AG20443 (cell line): Measurements from ENCODE around the gene OPCML.

Experiments
- DNase-seq: peaks from one replicate; pipeline ENCODE4 v3.0.0; 2012; ENCODE audit warnings: low spot score, mixed read lengths

The OPCML gene

DNA sequence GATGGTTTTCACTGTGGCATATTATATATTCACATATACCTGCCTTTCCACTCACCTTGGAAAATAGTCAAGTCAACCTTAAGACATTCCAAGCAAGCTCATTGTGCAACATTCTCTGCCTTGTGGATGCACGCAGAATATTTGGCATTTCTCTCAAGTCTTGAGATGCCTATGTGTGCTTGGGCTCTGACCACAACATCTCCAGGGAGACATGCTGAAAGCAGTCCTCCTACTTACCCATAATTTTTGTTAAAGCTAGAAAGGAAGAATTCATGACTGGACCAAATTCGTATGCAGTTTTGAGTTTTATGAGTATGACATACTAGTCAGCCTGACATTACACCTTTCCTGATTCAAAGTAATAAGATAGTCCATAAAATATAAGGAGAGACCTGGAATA lies 684.0 kb downstream of the OPCML start:
- DNase-seq, result peak; percentile 61

DNA sequence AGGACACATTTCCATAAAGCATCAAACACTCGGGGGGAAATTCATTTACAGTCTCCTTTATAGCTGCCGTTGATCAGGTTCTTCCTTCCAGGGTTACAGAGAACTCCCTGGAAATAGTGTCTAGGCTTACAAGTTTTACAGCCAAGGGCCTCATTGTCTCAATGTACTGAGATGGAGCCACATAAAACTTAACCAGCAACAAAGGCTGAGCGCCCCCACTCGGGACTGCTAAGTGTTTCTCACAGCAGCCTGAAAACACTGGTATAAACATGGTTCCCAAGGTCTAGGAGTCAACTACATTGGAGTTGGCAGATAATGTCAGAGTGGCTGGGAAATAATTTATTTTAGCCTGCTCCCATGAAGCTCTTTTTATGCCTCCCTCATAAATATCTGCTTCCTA lies 686.2 kb downstream of the OPCML start:
- no peak for DNase-seq

DNA sequence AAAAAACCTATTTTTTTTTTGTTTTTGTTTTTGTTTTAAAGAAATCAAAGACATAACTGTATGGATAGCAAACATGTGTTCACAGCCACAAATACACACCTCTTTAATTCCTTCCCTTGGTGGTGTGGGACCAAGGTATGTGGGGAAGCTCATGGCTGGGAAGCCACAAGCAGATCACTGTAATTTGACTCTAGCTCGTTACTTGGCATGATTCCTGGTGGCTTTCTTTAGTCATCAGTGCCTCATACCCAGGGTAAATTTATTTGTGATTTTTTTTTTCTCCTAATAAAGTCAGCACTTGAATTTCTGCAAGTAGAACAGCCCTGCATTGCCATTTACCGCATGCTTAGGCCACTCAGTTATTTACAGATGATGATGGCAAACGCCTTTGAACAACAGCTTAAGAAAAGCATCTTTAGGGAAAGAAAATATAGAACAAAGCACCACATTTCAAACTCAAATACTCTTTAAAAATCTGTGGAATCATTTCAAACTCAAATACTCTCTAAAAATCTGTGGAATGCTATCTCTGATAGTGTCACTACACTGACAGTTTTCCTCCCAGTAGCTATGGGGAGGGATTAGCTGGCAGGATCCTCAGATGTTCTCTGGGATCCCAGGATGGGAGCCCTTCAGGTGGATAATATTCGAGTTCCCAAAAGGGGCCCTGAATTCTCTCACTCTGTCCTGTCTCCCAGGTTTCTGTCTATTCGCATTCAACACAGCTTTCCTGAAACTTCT lies 687.2 kb downstream of the OPCML start:
- DNase-seq, result peak; percentile 83

DNA sequence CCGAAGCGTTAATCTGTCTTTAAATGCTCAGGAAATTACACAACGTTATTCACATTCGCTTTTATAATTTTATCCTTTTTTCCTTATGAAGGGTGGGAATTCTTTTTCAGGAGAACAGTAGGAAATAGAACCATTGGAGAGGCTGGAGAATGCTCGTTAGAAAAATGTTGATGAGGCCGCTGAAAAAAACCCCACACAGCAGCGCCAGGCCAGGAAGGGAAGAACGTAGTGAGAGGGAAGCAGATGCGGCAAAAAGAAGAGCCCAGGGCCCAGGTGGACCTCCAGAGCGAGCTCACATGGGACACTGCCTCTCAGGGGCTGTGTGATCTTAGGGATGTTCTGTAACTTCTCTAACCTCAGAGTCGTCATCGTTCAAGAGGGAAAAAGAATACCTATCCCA lies 691.6 kb downstream of the OPCML start:
- no peak for DNase-seq

DNA sequence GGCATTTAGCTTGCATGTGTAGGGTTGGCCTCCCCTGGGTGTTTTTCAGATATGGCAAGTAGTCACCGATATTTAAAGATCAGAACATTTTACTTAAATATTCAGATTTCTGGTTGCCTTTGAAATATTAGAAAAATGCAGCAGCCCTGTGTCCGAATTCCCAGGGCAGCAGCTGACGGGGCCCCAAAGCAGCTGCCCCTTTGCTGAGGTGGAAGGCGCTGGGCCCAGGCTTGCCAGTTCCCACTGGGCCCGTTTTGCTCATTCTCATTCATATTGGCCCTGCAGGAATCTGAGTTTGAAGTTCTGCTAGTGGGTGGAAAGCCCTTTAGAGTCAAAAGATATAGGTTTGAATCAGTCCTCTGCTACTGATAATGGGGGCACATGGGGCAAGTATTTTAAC lies 692.1 kb downstream of the OPCML start:
- no peak for DNase-seq

DNA sequence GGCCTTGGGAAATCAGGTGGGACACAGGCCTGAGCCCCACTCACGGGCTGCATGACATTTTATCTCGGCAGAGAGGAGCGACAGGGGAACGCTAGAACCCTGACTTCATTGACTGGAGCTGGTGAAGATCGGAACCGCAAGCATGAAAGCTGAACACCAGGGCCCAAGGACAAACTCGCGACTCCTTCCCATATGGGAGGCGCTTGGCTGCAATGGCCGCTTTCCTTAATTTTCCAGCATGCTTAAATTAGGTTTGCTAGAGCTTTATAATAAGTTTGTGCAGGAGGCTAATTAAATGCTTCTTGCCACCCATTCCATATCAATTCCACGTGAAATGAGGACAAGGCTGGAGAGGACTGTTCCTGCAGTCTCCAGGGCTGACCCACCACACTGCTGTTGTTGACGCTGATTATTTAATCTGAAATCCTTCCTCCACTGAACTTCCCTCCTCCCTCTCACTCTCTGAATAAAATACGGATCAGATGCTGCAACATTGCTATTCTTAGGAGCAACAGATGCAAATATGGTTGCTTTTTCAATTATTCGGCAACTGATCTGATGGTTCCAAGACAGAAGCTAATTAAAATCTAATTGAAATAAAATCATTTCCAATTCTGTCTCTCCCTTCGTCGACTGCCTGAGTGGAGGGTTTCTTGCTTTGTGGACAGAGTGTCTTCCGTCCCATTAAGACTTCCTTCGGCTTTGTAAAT lies 692.9 kb downstream of the OPCML start:
- no peak for DNase-seq

DNA sequence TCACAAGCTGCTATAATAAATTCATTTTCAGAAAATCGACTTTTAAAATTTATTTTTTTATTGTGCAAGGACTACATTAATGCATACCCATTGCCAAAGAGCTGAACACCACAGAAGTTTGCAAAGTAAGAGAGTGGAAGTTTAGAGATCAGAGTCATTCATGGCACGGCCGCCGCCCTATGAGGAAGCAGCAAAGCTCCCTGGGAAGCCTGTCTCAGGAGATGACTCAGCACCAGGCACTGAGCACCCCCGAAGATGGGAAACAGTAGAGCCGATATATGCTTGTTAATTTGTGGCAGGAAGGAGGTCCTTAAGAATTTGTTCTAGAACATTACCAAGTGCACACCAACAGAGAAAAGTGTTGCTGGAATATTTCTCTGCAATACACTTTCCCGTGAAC lies 693.7 kb downstream of the OPCML start:
- peak; percentile 74 for DNase-seq

DNA sequence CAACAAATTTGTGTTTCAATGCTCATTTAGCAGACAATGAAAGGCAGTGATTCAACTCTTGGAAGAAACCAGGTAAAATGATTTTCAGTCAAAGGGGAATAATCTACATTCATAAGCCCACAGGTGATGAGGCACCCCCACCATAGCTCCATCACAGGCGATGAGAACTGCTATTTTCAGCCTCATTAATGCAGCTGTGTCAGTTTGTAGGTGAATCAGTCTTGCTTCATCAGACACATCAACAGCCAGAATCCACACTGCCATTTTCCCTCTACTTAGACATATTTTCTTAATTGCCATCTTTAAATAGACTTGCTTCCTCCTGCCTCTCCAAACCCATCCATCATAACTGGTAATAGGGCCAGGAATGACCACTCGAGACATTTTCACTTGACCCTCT lies 701.0 kb downstream of the OPCML start:
- DNase-seq, result no peak

DNA sequence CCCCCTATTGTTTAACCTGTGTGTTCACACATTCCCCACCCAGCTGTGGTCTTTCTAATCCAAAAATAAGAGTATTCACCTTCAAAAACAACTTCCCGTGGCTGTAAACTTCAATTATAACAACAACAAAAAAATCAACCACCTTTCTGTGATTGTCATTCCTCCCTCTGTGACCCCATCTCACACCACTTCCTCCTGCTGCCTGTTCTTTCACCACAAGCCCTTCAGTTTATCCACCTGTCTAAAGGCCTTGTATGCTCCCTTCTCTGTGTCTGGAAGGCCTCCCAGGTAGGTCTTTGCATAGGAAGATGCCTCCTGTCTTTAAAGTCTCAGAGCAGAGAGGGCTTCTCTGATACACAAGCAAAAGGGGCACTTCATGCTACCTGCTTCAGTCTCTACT lies 707.7 kb downstream of the OPCML start:
- DNase-seq, result no peak

DNA sequence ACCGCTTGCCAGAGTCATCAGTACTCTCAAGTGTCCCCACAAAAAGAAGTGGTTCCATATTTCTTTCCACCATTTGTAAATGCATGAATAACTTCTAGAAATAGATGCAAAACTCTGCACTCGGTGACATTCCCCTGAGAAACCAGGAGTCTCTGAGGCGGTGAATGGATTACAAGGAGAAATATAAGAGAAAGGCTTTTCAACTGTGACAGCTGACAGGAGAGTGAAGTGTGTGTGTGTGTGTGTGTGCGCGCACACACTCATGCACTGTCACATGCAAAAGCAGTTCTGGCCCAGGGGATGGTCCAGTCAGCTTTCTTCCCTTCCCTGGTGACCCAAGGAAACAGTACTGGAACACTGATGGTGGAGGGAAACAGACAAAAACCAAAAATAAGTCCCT lies 710.0 kb downstream of the OPCML start:
- DNase-seq, result no peak

DNA sequence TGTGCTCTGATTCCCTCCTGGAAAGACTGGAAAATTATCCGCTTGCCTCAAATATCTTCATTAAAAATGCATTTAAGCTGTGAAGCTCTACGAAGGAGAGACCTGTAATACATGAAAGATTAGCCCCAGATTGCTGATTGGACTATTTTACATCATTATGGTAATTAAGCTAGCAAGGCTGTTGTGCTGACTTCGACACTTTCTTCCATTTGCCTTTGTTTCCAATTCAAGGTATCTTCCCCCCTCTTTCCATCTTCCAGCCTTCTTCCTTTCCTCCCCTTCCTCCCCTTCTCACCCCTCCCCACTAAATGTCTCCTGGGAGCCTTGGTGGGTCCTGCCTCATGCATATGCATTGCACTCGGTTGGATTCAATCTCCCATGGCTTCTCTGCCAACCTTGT lies 710.8 kb downstream of the OPCML start:
- DNase-seq, result no peak

DNA sequence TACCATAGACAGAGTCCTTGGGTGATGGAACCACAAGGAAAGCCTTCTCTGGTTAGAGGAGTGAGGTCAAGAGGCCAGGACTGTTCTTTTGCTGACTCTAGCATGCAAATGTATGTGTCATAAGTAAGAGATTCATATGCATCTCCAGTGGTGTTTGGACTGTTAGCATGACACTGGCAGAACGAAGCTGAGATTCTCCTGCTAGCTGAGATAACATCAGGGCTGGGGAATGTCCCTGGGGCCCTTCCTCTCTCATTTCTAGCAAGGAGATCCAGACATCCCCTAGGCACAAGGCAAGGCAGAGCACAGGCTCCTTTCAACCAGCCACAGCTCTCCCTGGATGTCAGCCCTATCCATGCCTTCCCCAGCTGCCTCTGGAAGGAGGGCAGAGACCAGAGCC lies 711.3 kb downstream of the OPCML start:
- peak; percentile 40 for DNase-seq

DNA sequence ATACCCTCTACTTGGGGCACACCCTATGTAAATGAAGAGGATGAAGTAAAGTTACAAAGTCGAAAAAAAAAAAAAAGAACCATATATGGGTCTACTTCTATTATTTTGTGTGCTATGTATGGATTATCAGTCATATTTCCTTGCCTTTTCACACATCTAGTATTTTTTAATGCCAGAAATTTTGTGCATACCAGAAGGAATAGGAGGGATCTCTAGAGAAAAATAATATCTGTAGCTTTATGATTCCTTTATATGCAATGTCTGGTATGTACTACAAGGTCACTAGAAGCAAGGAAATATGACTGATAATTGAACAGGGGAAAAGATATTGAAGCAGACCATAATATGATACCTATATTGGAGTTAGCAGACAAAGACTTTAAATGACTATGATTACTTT lies 713.4 kb downstream of the OPCML start:
- no peak for DNase-seq

DNA sequence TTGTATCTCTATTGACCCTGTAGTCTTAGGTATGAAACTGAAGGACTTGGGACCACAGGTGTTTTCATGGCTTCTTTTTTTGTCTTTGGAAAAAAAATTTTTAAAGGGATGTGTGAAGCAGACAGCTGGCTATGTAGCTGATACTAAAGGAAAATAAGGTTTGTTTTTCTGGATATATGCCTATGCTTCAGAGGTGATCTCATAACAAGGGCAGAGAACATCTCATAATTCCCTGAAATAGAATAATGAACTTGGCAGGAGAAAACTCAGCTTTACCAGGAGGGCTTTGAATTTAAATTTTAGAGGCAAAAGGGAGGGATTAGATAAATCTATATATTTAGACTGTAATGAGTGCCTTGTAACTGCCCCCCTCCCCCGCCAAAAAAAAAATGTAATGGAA lies 714.9 kb downstream of the OPCML start:
- DNase-seq, result no peak

DNA sequence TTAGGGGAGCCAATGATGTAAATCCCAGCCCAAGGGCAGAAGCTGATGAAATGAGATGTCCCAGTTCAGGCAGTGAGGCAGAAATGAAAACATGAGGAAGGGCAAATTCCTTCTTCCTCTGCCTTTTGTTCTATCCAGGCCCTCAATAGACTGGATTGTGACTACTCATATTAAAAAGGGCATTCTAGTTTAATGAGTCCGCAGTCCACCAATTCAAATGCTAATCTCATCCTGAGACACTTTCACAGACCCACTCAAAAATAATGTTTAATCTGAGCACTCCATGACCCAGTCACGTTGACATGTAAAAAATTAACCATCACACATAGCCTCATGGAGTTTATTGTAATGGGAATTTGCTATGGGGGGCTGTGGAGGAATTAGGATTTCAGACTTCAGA lies 717.9 kb downstream of the OPCML start:
- DNase-seq, result no peak

DNA sequence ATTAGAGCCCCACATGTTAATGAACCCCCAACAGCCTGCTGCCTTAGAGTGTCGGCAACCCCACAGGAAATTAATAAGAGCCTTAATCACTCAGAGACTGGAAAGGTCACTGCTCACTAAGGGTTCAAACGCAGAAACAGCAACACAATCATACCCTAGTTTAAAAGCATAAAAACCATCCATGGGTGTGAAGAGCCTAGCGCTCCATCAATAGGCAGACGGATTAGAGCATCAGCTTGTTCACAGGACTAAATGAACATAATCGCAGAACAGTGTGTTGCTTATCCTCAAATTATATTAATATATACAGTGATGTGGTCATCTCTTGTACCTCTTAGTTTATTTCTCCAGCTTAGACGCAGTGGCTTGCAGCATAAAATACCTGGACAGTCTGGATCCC lies 720.7 kb downstream of the OPCML start:
- no peak for DNase-seq

DNA sequence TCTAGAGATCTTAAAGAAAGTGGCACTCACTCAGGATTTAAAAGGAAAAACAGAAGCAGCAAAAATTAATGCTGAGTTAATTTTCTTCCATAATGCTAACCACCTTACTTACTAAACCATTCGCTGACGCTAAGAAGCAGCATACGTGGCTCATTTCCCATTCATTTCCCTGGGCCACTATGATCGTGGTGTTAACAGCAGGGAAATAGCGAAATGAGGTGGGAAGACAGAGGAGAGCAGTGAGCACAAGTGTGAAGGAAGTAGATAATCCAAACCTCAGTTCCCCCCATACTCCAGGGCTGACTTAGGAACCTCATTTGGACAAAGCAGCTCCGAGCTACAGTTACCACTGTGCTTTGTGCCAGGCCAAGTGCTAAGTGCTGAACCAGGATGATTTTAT lies 723.2 kb downstream of the OPCML start:
- no peak for DNase-seq

DNA sequence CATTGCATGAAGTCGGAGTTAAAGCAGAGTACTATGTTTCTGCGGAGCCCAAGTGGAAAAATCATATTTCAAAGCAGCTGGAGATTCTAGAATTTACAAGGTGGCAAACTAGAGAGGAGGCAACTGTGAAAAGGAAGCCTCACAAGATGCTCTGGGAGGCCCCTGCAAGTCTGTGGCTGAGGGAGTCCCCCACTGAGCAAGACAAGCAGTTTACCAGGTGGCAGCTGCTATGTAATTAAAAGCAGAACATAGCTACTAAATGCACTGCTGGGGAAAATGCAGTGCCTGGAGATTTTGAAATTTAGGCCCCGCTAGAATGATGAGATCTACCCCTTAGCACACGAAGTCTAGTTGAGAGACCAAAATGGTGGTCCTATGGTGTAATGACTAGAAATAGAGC lies 728.0 kb downstream of the OPCML start:
- no peak for DNase-seq

DNA sequence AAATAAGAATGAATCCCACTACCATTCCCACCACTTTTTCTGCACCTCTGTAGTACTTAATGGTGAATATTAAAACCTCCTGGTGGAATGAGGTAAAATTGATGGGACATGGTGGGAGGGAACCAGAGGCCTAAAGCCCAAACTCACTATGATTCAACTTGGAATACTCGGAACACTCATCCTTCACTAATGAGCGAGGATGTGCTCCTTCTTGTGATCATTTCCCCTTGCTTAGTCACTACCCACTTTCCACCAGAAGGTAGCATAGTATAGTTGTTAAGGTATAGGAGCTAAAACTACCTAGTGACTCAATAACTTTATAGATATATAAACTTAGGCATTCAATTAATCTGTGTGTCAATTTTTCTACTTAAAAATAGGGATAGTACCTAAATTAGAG lies 728.9 kb downstream of the OPCML start:
- DNase-seq, result peak; percentile 54

DNA sequence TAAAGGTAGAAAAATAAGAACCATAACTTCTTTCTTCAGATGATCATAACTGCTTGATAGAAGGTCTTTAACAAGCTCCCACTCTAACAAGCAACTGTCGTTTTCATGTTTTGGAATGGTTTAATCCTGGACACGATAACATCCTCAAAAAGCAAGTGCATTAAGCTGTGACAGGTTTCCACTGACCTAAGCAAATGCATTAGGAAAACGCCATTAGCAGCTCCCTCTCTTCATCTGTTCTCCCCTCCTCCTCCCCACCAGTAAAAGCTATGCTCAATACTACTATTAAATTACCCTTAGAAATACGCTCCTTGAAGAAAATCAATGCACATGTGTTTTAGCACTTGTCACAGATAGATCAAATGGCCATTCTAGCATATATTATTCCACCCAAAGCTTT lies 729.4 kb downstream of the OPCML start:
- no peak for DNase-seq

DNA sequence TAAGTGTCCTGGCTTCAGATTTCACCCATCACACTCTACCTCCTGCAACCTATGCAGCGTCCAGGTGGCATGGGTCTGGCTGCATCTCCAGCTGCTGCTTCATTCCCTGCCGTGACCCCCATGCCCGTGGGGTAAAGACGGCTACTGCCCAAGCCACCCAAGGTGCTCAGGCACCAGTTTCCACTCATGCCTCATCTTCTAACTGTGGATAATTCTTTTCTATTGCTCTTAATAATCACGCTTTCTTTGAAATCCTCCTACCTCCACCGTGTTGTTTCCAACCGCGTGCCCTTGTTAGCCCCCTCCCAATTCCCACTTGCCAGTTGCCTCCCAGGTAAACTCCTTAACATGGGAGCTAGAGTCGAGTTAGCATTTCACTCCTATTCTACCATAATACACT lies 738.5 kb downstream of the OPCML start:
- no peak for DNase-seq

DNA sequence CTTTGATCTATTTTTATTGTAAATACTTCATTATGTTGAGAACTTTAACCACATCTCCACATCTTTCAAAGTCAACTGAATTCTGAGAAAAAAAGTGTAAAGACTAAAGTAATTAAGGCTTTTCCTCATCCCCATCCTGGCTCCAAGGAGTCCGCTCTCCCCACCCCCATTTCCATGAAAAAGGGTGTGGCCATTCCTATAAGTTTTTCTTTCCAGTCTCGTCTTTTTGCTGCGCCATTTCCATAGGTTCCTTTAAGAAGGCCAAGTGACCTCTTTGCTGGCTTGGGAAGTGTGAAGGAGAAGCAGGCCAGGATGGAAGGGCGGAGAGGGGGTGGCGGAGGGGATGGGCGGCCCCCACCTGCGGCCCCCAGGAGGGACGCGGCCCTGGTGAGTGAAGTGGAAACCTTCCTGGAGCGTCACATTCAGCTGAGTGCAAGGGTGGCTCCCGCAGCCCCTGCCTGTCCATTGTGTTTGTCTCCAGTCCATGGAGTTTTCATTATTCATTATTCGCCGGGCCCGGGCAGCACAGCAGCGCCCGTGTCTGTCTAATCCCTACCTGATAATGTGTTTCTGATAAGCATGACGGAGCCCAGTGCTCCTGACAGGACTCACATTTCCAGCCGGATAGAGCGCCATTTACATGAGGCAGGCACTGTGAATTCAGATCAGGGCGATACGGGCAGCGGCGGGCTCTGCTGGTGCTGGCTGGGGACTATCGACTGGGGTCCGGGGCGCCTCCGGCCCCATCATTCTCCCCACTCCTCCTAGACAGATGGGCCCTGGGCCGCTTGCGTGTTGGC lies 739.8 kb downstream of the OPCML start:
- peak; percentile 14 for DNase-seq

DNA sequence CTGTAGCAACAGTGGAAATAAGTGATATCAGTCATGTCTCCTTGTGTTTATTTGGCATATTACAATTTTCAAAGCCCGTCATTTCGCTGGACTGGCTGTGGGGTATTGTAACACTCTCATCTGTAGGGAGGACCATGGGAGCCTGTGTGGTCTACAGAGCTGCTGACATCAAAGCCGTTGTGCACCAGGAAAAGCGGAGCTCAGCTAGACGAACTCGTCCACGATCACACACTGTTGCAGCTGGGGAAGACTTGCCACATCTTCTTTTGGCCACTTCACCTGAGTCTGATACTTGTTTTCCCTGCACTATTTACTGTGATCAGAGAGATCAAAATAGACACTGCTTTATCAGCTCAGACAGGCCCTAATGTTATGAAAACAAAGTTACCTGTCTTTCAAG lies 741.3 kb downstream of the OPCML start:
- DNase-seq, result no peak
